ENCODE measurements around the gene ADCY2.

The ADCY2 gene

GRCh38 chr5:7668161-7668560 is 272.2 kb downstream of the ADCY2 start:
- DNase-seq (ENCODE audit: extremely low read depth, low read depth): no peak
- no peak overlapping the region for H3K4me3 ChIP-seq (replicated peaks; ENCODE audit: low read depth, low read length)
- TF ChIP-seq CTCF (IDR thresholded peaks at IDR 0.05; ENCODE audit: low read depth, low read length, missing control alignments): no peak

GRCh38 chr5:7668627-7669026 is 272.7 kb downstream of the ADCY2 start:
- DNase-seq (ENCODE audit: extremely low read depth, low read depth): no peak
- no peak overlapping the region for H3K4me3 ChIP-seq (replicated peaks; ENCODE audit: low read depth, low read length)
- TF ChIP-seq CTCF (IDR thresholded peaks at IDR 0.05; ENCODE audit: low read depth, low read length, missing control alignments): no peak

GRCh38 chr5:7671381-7671993 is 275.5 kb downstream of the ADCY2 start:
- no peak for DNase-seq (ENCODE audit: extremely low read depth, low read depth)
- no peak overlapping the region for H3K4me3 ChIP-seq (replicated peaks; ENCODE audit: low read depth, low read length)
- TF ChIP-seq CTCF (IDR thresholded peaks at IDR 0.05; ENCODE audit: low read depth, low read length, missing control alignments): no peak

GRCh38 chr5:7673658-7674057 is 277.7 kb downstream of the ADCY2 start:
- DNase-seq (ENCODE audit: extremely low read depth, low read depth): no peak
- H3K4me3 ChIP-seq (replicated peaks; ENCODE audit: low read depth, low read length): no peak overlapping the region
- TF ChIP-seq CTCF (IDR thresholded peaks at IDR 0.05; ENCODE audit: low read depth, low read length, missing control alignments): no peak

- H3K4me3 ChIP-seq (replicated peaks; ENCODE audit: low read depth, low read length): no peak overlapping the region
These were observed 280.5 kb downstream of the ADCY2 start for GRCh38 chr5:7676455-7676854.

GRCh38 chr5:7678030-7678429 is 282.1 kb downstream of the ADCY2 start:
- H3K4me3 ChIP-seq (replicated peaks; ENCODE audit: low read depth, low read length): no peak overlapping the region
- DNase-seq (ENCODE audit: extremely low read depth, low read depth): no peak
- TF ChIP-seq CTCF (IDR thresholded peaks at IDR 0.05; ENCODE audit: low read depth, low read length, missing control alignments): no peak

More at GRCh38 chr5:7676455-7676854, 280.5 kb downstream of the ADCY2 start:
- TF ChIP-seq CTCF (IDR thresholded peaks at IDR 0.05; ENCODE audit: low read depth, low read length, missing control alignments): no peak
- DNase-seq (ENCODE audit: extremely low read depth, low read depth): no peak

GRCh38 chr5:7679663-7680062 is 283.7 kb downstream of the ADCY2 start:
- H3K4me3 ChIP-seq (replicated peaks; ENCODE audit: low read depth, low read length): no peak overlapping the region
- DNase-seq (ENCODE audit: extremely low read depth, low read depth): no peak
- no peak for TF ChIP-seq CTCF (IDR thresholded peaks at IDR 0.05; ENCODE audit: low read depth, low read length, missing control alignments)
